Raji (cell line): ENCODE data around the gene CSF1.

Experiments used
- POLR2A ChIP-seq: IDR thresholded peaks from 2 replicates; pipeline ENCODE4 v1.6.1; 2011; ENCODE audit warnings: low read depth, low read length, control low read depth; ENCODE audit not compliant: insufficient read depth

Gene CSF1

GRCh38 chr1:109931911-109932636 is 21.4 kb downstream of the CSF1 start:
- TF ChIP-seq POLR2A, result no peak

GRCh38 chr1:109932679-109933078 is 22.0 kb downstream of the CSF1 start:
- no peak for TF ChIP-seq POLR2A

- TF ChIP-seq POLR2A, result no peak
These were observed 23.4 kb downstream of the CSF1 start for GRCh38 chr1:109933856-109934711.

- no peak for TF ChIP-seq POLR2A
These were observed 24.8 kb downstream of the CSF1 start for GRCh38 chr1:109935451-109935900.

GRCh38 chr1:109937738-109938137 is 27.1 kb downstream of the CSF1 start:
- no peak for TF ChIP-seq POLR2A

GRCh38 chr1:109938556-109938955 is 27.9 kb downstream of the CSF1 start:
- TF ChIP-seq POLR2A, result no peak

GRCh38 chr1:109942434-109942833 is 31.8 kb downstream of the CSF1 start:
- no peak for TF ChIP-seq POLR2A

- no peak for TF ChIP-seq POLR2A
These were observed 33.9 kb downstream of the CSF1 start for GRCh38 chr1:109944541-109944940.

- TF ChIP-seq POLR2A, result no peak
These were observed 35.9 kb downstream of the CSF1 start for GRCh38 chr1:109946511-109946910.

- no peak for TF ChIP-seq POLR2A
These were observed 37.1 kb downstream of the CSF1 start for GRCh38 chr1:109947582-109948284.

- no peak for TF ChIP-seq POLR2A
These were observed 37.6 kb downstream of the CSF1 start for GRCh38 chr1:109948285-109948630.

GRCh38 chr1:109950038-109950437 is 39.4 kb downstream of the CSF1 start:
- no peak for TF ChIP-seq POLR2A

GRCh38 chr1:109950509-109950908 is 39.9 kb downstream of the CSF1 start:
- TF ChIP-seq POLR2A, result no peak

GRCh38 chr1:109954041-109954512 is 43.4 kb downstream of the CSF1 start:
- TF ChIP-seq POLR2A, result no peak

GRCh38 chr1:109959632-109959973 is 49.0 kb downstream of the CSF1 start:
- TF ChIP-seq POLR2A, result no peak
